ENCODE measurements around the gene RHOV. TPM values are rescaled to one million over a fixed set of nuclear protein-coding genes. Genes with fewer than 3 reads are reported as not detected.

RHOV gene
- total RNA-seq, 1 donor from 2014 or later: 1.8 TPM

GRCh38 chr15:40831861-40832260 lies 42.2 kb downstream of the RHOV start:
- Mint-ChIP-seq H3K36me3 (ENCODE audit: unreplicated experiment) (no peaks in the 10 kb centered on the region), H3K4me3 (ENCODE audit: unreplicated experiment) (no peak overlapping the region), H3K27ac (ENCODE audit: unreplicated experiment) (no peak overlapping the region), H3K4me1 (ENCODE audit: low read depth, unreplicated experiment) (no peaks in the 10 kb centered on the region), H3K27me3 (ENCODE audit: unreplicated experiment) (peaks cover 3% of the 10 kb centered on the region), H3K9me3 (ENCODE audit: unreplicated experiment) (peaks cover 3% of the 10 kb centered on the region)
- no peak for TF ChIP-seq CTCF (IDR thresholded peaks at IDR 0.05; ENCODE audit: partially characterized antibody, unreplicated experiment)
- DNase-seq: no peak

DNA sequence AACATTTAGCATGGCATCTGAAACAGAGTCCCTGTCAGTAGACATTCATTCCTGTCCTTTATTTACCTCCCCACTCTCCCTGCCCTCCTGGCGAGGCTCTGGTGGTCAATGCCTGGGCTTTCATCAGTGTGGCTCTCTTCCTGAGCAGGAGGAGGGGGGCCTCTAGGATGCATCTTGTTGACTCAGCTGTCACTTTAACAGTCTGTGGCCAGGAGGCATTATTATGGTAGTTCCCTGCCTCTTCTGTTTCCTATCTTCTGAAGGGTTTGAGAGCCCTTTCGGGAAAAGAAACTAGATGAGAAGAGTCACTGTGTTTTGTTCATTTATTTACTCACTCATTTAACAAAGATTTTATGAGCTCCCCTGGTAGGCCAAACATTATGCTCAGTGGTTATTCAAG lies 43.1 kb downstream of the RHOV start:
- no peak for DNase-seq
- no peak for TF ChIP-seq CTCF (IDR thresholded peaks at IDR 0.05; ENCODE audit: partially characterized antibody, unreplicated experiment)
- Mint-ChIP-seq H3K36me3 (ENCODE audit: unreplicated experiment) (no peaks in the 10 kb centered on the region), H3K27ac (ENCODE audit: unreplicated experiment) (no peak overlapping the region), H3K9me3 (ENCODE audit: unreplicated experiment) (peaks cover 3% of the 10 kb centered on the region), H3K4me1 (ENCODE audit: low read depth, unreplicated experiment) (no peaks in the 10 kb centered on the region), H3K27me3 (ENCODE audit: unreplicated experiment) (no peaks in the 10 kb centered on the region), H3K4me3 (ENCODE audit: unreplicated experiment) (no peak overlapping the region)

DNA sequence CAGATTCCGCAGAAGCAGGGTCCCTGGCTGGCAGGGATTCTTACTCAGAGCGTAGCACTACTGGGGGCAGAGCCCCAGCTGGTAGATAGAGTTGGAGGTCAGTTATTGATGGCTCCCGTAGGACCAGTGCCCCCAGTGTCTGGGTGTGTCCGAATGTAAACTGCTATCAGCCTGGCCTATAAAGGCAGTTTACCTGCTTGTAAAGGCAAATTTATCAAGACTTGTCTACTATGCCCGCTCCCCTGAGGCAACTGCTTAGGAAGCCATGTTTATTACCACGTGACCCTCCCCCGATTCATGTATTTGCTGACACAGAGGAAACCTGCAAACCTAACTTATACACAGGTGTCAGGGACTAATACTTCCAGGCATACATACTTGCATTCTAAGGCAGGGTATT lies 44.9 kb downstream of the RHOV start:
- H3K4me1 Mint-ChIP-seq (ENCODE audit: low read depth, unreplicated experiment): no peaks in the 10 kb centered on the region
- peaks cover 3% of the 10 kb centered on the region for H3K9me3 Mint-ChIP-seq (ENCODE audit: unreplicated experiment)
- no peak for DNase-seq
- H3K4me3 Mint-ChIP-seq (ENCODE audit: unreplicated experiment): no peak overlapping the region
- peaks cover 2% of the 10 kb centered on the region for H3K27me3 Mint-ChIP-seq (ENCODE audit: unreplicated experiment)
- TF ChIP-seq CTCF (IDR thresholded peaks at IDR 0.05; ENCODE audit: partially characterized antibody, unreplicated experiment): no peak
- H3K27ac Mint-ChIP-seq (ENCODE audit: unreplicated experiment): no peak overlapping the region
- H3K36me3 Mint-ChIP-seq (ENCODE audit: unreplicated experiment): no peaks in the 10 kb centered on the region

DNA sequence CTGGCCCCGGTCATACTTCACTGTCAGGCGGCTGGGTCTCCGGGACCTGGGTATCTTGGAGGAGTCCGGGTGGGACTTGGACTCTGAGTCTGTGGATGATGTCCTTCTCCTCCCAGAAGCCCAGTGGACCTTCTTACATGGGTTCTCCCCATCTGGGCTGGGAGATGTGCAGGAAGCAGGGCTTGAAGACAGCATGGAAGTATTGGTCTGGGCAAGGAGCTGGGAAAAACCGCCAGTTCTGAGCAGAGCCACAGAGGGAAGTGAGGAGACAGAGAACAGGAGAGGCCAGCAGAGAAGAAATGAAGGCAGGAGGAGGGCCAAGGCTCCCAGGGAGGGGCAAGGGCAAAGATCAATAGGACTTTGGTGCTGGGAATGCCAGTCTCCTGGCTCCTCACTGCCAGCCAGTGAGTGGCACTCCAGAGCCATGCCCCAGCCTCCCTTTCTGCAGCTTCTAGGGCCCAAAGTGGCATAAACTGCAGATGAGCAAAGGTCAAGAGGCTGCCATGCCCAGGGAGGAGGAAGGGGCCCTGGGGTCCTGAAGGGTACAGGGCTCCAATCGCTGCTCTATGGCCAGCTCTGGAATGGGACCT lies 45.5 kb downstream of the RHOV start, which contains the start of gene PPP1R14D:
Gene PPP1R14D, minus strand, starts transcription at position 262 of the 590 bp plus-strand sequence. Its CDS starts 67 bp downstream, at position 195.
- no peak for DNase-seq
- Mint-ChIP-seq H3K36me3 (ENCODE audit: unreplicated experiment) (no peaks in the 10 kb centered on the region), H3K27ac (ENCODE audit: unreplicated experiment) (no peak within 1 kb of the TSS), H3K4me1 (ENCODE audit: low read depth, unreplicated experiment) (no peaks in the 10 kb centered on the region), H3K9me3 (ENCODE audit: unreplicated experiment) (peaks cover 3% of the 10 kb centered on the region), H3K27me3 (ENCODE audit: unreplicated experiment) (peaks cover 2% of the 10 kb centered on the region), H3K4me3 (ENCODE audit: unreplicated experiment) (no peak within 1 kb of the TSS)
- no peak for TF ChIP-seq CTCF (IDR thresholded peaks at IDR 0.05; ENCODE audit: partially characterized antibody, unreplicated experiment)

DNA sequence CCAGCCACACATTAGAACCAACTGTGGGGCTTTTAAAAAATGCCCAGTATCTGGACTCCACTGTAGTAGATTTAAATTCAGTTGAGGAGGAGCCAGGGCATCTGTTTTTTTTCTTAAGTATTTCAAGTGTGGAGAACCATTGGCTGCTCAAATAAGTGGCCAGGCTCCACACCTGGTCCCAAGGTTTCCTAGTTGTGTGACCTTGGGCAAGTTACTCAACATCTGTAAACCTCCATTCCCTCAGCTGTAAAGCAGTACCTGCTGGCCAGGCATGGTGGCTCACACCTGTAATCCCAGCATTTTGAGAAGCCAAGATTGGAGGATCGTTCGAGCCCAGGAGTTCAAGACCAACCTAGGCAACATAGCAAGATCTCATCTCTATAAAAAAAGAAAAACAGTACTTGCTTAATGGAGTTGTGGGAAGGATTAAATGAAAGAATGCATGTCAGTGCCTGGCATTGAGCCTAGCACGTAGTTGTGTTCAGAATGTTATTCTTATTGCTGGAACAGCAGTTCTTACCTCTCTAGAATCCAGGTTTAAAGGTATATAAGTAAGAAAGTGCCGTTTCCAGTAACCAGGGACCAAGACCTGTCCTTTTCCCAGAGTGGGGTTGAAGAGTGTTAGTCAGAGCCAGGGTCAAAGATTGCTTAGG lies 47.5 kb downstream of the RHOV start:
- peaks cover under 1% of the 10 kb centered on the region for H3K9me3 Mint-ChIP-seq (ENCODE audit: unreplicated experiment)
- no peaks in the 10 kb centered on the region for H3K36me3 Mint-ChIP-seq (ENCODE audit: unreplicated experiment)
- H3K27me3 Mint-ChIP-seq (ENCODE audit: unreplicated experiment): peaks cover 2% of the 10 kb centered on the region
- H3K4me1 Mint-ChIP-seq (ENCODE audit: low read depth, unreplicated experiment): no peaks in the 10 kb centered on the region
- H3K27ac Mint-ChIP-seq (ENCODE audit: unreplicated experiment): no peak overlapping the region
- no peak for TF ChIP-seq CTCF (IDR thresholded peaks at IDR 0.05; ENCODE audit: partially characterized antibody, unreplicated experiment)
- no peak for DNase-seq
- H3K4me3 Mint-ChIP-seq (ENCODE audit: unreplicated experiment): no peak overlapping the region
